H1 (cell line): ENCODE measurements around the gene CNOT3.

Source experiments
- CEBPB ChIP-seq: IDR thresholded peaks from 2 replicates; pipeline ENCODE4 v1.6.1; 2012; ENCODE audit warnings: low read depth, low read length
- CREB1 ChIP-seq: IDR thresholded peaks from 2 replicates; pipeline ENCODE4 v1.6.1; 2012; ENCODE audit warnings: inconsistent platforms
- EP300 ChIP-seq, 2 experiments: IDR thresholded peaks; 1 replicate in 1 of 2; 2 replicates in 1 of 2; pipeline ENCODE4 v1.6.1; 2011 to 2012; ENCODE audit warnings: low read depth in 2 of 2, low read length in 2 of 2, mild to moderate bottlenecking in 2 of 2, borderline replicate concordance in 1 of 2, inconsistent platforms in 1 of 2, moderate library complexity in 1 of 2
- EZH2 ChIP-seq: fragments of 200-600 bp; sonication (generic); IDR thresholded peaks from 2 replicates; pipeline ENCODE4 v1.7.1; 2012; ENCODE audit warnings: low read depth, mild to moderate bottlenecking, moderate library complexity, low read length, inconsistent platforms; ENCODE audit not compliant: severe bottlenecking
- POLR2AphosphoS5 ChIP-seq: IDR thresholded peaks from 2 replicates; pipeline ENCODE4 v1.6.1; 2011; ENCODE audit warnings: low read depth, low read length
- RFX5 ChIP-seq: IDR thresholded peaks from 2 replicates; pipeline ENCODE4 v1.6.1; 2011; ENCODE audit warnings: low read depth, low read length, improper control_type of control experiment, borderline replicate concordance
- TAF1 ChIP-seq: IDR thresholded peaks from 2 replicates; pipeline ENCODE4 v1.6.1; 2011; ENCODE audit warnings: mild to moderate bottlenecking, low read depth, low read length
- ZNF274 ChIP-seq: IDR thresholded peaks from 2 replicates; pipeline ENCODE4 v1.7.0; 2012; ENCODE audit warnings: low read length, borderline replicate concordance; ENCODE audit errors: extremely low read depth
- TF ChIP-seq, protein P1 (sequence below), 3 experiments: IDR thresholded peaks; 1 replicate in 2 of 3; 2 replicates in 1 of 3; pipeline versions ENCODE4 v1.5.1 to v1.6.1; 2011; ENCODE audit warnings: low read length in 3 of 3, mild to moderate bottlenecking in 3 of 3, inconsistent platforms in 2 of 3, low read depth in 1 of 3, moderate library complexity in 1 of 3; ENCODE audit not compliant: insufficient read depth in 1 of 3; ENCODE audit errors: control extremely low read depth in 1 of 3

DNA sequence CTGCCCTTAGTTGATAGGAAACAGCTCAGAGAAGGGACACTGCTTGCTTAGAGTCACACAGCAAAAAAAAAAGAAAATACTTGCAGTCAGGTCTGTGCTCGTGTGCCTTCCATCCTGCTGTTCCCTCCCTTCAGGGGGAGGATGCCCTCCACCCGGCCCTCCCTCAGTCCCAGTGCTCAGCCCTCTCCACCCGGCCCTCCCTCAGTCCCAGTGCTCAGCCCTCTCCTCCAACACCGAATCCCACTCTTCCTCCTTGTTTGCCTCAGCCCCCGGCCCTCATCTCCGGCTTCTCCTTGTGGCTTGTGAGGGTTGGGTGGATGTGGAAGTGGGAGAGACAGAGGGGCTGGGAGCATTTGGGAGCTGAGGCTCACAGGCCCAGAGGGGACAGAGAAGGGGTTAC lies 27.9 kb upstream of the CNOT3 start:
- TF ChIP-seq, protein P1, sequence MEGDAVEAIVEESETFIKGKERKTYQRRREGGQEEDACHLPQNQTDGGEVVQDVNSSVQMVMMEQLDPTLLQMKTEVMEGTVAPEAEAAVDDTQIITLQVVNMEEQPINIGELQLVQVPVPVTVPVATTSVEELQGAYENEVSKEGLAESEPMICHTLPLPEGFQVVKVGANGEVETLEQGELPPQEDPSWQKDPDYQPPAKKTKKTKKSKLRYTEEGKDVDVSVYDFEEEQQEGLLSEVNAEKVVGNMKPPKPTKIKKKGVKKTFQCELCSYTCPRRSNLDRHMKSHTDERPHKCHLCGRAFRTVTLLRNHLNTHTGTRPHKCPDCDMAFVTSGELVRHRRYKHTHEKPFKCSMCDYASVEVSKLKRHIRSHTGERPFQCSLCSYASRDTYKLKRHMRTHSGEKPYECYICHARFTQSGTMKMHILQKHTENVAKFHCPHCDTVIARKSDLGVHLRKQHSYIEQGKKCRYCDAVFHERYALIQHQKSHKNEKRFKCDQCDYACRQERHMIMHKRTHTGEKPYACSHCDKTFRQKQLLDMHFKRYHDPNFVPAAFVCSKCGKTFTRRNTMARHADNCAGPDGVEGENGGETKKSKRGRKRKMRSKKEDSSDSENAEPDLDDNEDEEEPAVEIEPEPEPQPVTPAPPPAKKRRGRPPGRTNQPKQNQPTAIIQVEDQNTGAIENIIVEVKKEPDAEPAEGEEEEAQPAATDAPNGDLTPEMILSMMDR (IDR thresholded peaks at IDR 0.05; ENCODE audit: control extremely low read depth in 1 of 3, insufficient read depth in 1 of 3, low read depth in 1 of 3, low read length in 3 of 3): no peak
- TF ChIP-seq EZH2 (no peak), EP300 (IDR thresholded peaks at IDR 0.05; ENCODE audit: borderline replicate concordance in 1 of 2, low read depth in 2 of 2, low read length in 2 of 2) (no peak), CREB1 (no peak), CEBPB (no peak), RFX5 (no peak), POLR2AphosphoS5 (no peak), TAF1 (no peak), ZNF274 (no peak)
